COLO668 (cell line): ENCODE measurements around the gene EDA.

Experiments used
- DNase-seq: peaks from one replicate; lab custom pipeline; 2025; ENCODE audit not compliant: unreplicated experiment; lab: John Stamatoyannopoulos, UW

The EDA gene

DNA sequence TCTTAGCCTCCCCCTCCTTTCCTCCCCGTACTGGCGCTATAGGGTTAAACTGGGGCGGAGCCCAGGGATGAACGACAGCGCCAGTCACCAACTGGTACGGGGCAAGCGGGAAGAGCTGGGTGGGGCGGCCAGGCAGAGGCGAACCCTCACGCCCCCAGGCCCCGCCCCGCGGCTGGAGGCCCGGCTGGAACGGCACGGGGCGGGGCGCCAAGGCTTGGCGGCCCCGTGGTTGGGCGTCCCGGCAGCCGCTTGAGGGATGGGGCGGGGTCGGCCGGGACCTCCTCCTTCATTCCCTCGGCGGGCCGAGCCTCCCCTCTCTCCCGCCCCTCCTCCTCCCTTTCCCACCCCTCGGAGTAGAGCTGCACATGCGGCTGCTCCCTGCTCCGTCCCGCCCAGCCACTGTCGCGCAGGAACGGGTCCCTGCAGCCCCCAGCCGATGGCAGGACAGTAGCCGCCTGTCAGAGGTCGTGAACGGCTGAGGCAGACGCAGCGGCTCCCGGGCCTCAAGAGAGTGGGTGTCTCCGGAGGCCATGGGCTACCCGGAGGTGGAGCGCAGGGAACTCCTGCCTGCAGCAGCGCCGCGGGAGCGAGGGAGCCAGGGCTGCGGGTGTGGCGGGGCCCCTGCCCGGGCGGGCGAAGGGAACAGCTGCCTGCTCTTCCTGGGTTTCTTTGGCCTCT lies at the start of gene EDA:
EDA (plus strand) TSS at position 335 of the 678 bp plus-strand sequence.
- peak; percentile 66 for DNase-seq

DNA sequence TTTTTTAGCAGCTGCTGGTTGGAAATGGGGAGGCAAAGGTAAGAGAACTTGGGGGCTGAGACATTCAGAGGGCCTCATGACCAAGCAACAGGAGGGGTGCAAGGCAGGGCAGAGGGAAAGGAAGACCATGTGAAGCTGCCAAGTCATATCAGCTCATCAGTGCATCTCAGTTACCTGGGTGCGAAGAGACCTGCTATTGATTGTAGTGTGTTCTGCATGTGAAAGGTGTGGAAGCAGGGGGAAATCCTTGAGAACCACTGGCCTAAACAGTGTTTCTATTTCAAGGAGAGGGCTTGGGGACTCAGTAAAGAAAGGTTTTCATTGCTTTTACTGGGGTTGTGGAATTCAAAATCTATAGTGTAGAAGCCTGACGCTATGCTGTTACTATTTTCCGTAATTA lies 47.1 kb upstream of the EDA start:
- DNase-seq: no peak

GRCh38 chrX:69597399-69597798 lies 18.5 kb upstream of the EDA start:
- no peak for DNase-seq

- no peak for DNase-seq
Measured at GRCh38 chrX:69600182-69600581, 15.7 kb upstream of the EDA start.

- no peak for DNase-seq
Measured at GRCh38 chrX:69603566-69604194, 12.2 kb upstream of the EDA start.

DNA sequence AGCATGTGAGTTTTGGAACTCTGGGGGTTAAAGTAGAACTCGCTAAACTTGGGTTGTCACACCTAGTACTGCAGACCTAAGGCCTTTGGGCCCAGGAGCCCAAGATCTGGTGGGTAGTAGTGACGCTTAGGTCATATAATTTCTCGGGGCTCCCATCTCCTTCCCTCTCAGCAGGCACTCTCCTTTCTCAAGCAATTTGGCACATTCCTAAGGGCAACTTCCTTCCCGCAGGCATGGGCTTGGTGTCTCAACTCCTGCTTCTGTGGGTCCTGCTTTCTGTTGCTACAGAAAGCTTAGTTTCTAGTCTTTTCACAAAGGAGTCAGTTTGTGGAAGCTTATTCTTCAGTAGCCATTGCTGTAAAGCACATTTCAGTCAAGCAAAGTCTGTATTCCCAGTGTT lies 10.4 kb upstream of the EDA start:
- DNase-seq: no peak

- DNase-seq: no peak
Measured at GRCh38 chrX:69607616-69608015, 8.3 kb upstream of the EDA start.

- no peak for DNase-seq
Measured at GRCh38 chrX:69613946-69614345, 2.0 kb upstream of the EDA start.

DNA sequence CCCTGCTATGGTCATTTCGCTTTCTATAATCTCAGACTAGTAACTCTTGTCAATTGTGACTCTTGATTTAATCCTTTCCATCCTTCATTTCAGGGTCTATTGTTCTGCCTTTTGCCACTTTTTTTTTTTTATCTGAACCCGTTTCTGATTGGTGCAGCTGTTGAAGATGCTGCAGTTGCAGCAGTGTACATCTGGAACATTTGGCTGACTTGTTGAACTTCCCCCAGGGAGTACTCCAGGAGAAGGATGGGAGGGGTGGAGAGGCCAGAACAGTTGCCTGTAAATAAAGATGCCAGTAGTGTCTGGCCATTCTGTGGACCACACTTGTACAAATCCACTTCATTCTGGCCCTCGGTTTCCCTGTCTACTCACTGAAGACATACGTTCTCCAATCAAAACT lies 1.0 kb upstream of the EDA start:
- no peak for DNase-seq

DNA sequence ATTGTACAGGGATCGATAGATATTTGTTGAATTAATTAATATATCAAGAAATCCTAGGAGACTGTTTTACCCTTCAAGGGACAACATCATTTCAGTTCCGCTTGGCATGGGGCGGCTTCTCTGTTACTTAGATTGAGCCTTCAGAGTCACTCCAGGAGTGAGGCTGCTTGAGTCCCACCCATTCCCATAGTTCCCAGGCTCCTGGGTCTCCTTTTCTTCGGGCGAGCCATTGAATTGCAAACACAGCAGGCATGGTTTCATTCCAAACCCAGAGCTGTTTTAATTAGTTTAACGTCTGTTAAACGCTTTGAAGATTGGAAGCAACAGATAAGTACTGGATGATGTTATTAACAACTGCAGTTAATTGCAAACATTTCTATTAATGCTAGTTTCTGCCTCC lies 571 bp upstream of the EDA start:
- no peak for DNase-seq

DNA sequence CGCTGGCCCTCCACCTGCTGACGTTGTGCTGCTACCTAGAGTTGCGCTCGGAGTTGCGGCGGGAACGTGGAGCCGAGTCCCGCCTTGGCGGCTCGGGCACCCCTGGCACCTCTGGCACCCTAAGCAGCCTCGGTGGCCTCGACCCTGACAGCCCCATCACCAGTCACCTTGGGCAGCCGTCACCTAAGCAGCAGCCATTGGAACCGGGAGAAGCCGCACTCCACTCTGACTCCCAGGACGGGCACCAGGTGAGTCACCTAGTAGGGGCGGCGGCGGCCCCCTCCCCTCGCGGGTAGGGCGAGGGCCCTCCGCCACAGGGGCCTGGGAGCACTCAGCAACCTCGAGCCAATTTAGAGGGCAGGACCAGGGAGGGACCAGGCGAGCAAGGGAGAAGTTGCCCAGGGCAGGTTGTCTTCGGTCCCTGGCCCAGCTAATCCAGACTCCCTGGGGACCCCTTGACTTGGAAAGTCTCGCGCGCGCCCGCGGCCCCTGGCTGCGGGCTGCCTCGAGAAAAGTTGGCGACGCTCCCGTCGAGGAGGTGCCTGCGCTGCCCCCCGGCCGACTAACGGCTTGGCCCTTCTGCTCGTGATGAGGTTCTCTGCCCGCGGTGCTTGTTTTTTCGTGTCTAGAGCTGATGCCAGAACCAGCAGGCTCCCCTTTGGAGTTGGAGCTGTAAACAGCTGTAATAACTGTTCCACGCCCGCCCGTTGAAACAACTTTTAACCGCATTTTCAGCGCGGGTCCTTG lies 717 bp downstream of the EDA start:
- DNase-seq: no peak

DNA sequence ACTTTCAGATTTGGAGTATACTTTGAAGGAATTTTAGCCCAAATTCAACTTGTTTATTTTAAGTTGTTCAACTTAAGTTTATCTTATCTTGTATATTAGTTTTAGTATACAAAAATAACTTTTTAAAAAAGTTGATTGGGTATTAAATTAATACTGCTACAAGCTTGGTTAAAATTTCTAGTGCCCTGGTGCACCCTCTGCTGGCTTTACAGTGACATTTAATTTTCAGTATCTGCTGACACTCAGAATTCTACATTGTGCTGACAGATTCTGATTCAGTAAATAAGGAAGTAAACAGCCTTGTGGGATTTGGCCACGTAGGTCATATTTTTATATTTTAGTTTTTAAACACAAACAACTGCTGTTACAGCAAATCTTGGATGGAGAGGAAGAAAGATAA lies 2.9 kb downstream of the EDA start:
- DNase-seq: peak; percentile 0

- no peak for DNase-seq
Measured at GRCh38 chrX:69626129-69626528, 10.2 kb downstream of the EDA start.

- no peak for DNase-seq
Measured at GRCh38 chrX:69627744-69628143, 11.8 kb downstream of the EDA start.

DNA sequence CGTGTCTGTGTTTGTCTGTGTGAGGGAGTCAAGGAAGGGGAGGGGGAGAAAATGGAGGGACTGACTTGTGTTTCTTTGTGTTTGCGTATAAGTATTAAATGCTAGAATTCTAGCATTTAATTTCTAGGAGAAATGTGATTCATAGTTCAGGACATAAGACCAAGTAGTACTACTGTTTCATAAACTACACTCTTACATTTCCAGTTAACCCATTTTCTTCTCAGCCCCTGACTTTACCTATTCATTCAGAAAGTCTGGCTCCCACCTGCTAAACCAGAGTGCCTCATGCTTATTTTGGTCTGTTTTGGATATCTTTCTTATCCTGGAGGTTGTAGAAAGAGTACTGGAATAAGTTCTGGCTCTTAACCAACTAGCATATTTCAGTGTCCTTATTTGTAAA lies 14.2 kb downstream of the EDA start:
- no peak for DNase-seq

DNA sequence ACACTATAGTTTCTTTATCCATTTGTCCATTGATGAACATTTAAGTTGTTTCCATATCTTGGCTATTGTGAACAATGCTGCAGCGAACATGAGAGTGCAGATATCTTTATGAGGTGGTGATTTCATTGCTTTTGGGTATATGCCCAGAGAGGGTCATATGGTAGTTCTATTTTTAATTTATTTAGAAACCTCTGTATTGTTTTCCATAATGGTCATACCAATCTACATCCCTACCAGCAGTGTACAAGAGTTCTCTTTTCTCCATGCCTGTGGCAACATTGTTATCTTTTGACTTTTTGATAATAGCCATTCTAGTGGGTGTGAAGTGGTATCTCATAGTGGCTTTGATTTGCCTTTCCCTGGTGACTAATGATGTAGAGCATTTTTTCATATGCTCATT lies 48.8 kb downstream of the EDA start:
- DNase-seq: no peak

DNA sequence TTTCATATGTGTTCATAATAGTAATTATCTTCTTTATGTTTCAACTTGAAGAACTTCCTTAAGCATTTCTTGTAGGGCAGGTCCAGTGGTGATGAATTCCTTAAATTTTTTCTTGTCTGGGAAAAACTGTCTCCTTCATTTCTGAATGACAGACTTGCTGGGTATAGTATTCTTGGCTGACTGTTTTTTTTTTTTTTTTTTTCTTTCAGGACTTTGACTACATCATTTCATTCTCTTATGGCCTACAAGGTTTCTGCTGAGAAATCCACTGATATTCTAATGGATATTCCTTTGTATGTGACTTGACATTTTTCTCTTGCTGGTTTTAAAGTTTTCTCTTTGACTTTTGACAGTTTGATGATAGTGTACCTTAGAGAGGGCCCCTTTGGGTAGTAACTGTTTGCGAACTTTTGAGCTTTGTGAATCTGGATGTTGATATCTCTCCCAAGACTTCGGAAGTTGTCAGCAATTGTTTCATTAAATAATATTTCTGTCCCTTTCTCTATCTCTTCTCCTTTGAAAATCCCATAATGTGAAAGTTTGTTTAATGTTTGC lies 54.2 kb downstream of the EDA start:
- DNase-seq: no peak

GRCh38 chrX:69674891-69675290 lies 59.0 kb downstream of the EDA start:
- no peak for DNase-seq

DNA sequence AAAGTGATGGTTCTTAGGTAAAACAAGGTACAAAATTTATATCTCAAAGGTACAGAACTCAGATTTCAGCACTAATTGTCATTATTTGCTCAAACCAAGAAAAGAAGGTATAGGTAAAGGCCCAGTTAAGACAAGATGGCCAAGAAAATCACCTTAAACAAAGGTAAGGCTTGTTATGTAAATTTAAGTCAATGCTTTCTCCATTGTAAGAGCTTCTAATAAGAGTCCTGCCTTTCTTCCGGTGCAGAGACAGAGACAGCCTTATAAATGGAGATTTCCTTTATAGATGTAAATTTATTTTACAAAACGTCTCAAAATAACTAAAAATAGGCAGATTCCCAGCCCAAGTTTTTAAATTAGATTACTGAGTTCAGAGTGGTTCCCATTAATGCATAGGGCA lies 89.9 kb downstream of the EDA start:
- no peak for DNase-seq

- DNase-seq: no peak
Measured at GRCh38 chrX:69718102-69718501, 102.2 kb downstream of the EDA start.

GRCh38 chrX:69724307-69724706 lies 108.4 kb downstream of the EDA start:
- no peak for DNase-seq

- no peak for DNase-seq
Measured at GRCh38 chrX:69740317-69740716, 124.4 kb downstream of the EDA start.
